H9 (cell line): ENCODE results near the gene CACNA2D3. TPM values are rescaled to one million over a fixed set of nuclear protein-coding genes. Genes with fewer than 3 reads are reported as not detected.

Experiments used
- DNase-seq: peaks from one replicate; pipeline ENCODE4 v3.0.0-alpha.2; 2017
- H2AFZ ChIP-seq: one replicate; pipeline ENCODE4 v1.6.1; 2013; ENCODE audit warnings: mild to moderate bottlenecking, low read length, control low read depth, moderate library complexity
- H2AK5ac ChIP-seq: 2 replicates; pipeline ENCODE4 v1.6.1; 2013; ENCODE audit warnings: low read length, control low read depth, mixed read lengths; ENCODE audit not compliant: insufficient read length
- H2BK120ac ChIP-seq: one replicate; pipeline ENCODE4 v1.6.1; 2013; ENCODE audit warnings: low read depth, mild to moderate bottlenecking, low read length, control low read depth, inconsistent platforms; ENCODE audit not compliant: poor library complexity, severe bottlenecking
- H2BK12ac ChIP-seq: 2 replicates; pipeline ENCODE4 v1.6.1; 2013; ENCODE audit warnings: low read length, control low read depth, mixed read lengths, low read depth; ENCODE audit not compliant: insufficient read length
- H2BK15ac ChIP-seq: 2 replicates; pipeline ENCODE4 v1.6.1; 2013; ENCODE audit warnings: low read depth, low read length, control low read depth
- H2BK20ac ChIP-seq: one replicate; pipeline ENCODE4 v1.6.1; 2013; ENCODE audit warnings: low read depth, mild to moderate bottlenecking, low read length, control low read depth, inconsistent platforms; ENCODE audit not compliant: poor library complexity, severe bottlenecking
- H2BK5ac ChIP-seq: 2 replicates; pipeline ENCODE4 v1.6.1; 2013; ENCODE audit warnings: low read length, control low read depth, mixed read lengths; ENCODE audit not compliant: insufficient read length
- H3K14ac ChIP-seq: 2 replicates; pipeline ENCODE4 v1.6.1; 2013; ENCODE audit warnings: low read length, control low read depth; ENCODE audit not compliant: insufficient read depth
- H3K18ac ChIP-seq: 2 replicates; pipeline ENCODE4 v1.6.1; 2013; ENCODE audit warnings: low read depth, mild to moderate bottlenecking, mixed read lengths, low read length, control low read depth; ENCODE audit not compliant: insufficient read length
- H3K23ac ChIP-seq: 2 replicates; pipeline ENCODE4 v1.6.1; 2013; ENCODE audit warnings: low read length, control low read depth, mixed read lengths, low read depth; ENCODE audit not compliant: insufficient read length
- H3K23me2 ChIP-seq: 2 replicates; pipeline ENCODE4 v1.6.1; 2013; ENCODE audit warnings: low read depth, mild to moderate bottlenecking, mixed read lengths, low read length, control low read depth; ENCODE audit not compliant: insufficient read length, poor library complexity, severe bottlenecking
- H3K27ac ChIP-seq: 2 replicates; pipeline ENCODE4 v1.5.1; 2013; ENCODE audit warnings: low read length, control low read depth, mixed read lengths, low read depth; ENCODE audit not compliant: insufficient read length
- H3K27me3 ChIP-seq: 2 replicates; pipeline ENCODE4 v1.6.1; 2013; ENCODE audit warnings: low read length, control low read depth, inconsistent platforms; ENCODE audit not compliant: insufficient read depth
- H3K4ac ChIP-seq: 2 replicates; pipeline ENCODE4 v1.6.1; 2013; ENCODE audit warnings: low read depth, mild to moderate bottlenecking, control low read depth, inconsistent platforms, low read length, moderate library complexity
- H3K4me1 ChIP-seq: 2 replicates; pipeline ENCODE4 v1.6.1; 2013; ENCODE audit warnings: low read length, control low read depth, inconsistent platforms; ENCODE audit not compliant: insufficient read depth
- H3K4me2 ChIP-seq: 2 replicates; pipeline ENCODE4 v1.6.1; 2013; ENCODE audit warnings: low read length, control low read depth, mixed read lengths; ENCODE audit not compliant: insufficient read length, insufficient read depth
- H3K56ac ChIP-seq: 2 replicates; pipeline ENCODE4 v1.6.1; 2013; ENCODE audit warnings: low read depth, mild to moderate bottlenecking, mixed read lengths, low read length, control low read depth; ENCODE audit not compliant: insufficient read length
- H3K79me1 ChIP-seq: 2 replicates; pipeline ENCODE4 v1.6.1; 2013; ENCODE audit warnings: low read depth, mild to moderate bottlenecking, moderate library complexity, low read length, control low read depth, inconsistent platforms; ENCODE audit not compliant: insufficient read depth, poor library complexity, severe bottlenecking
- H3K79me2 ChIP-seq: 2 replicates; pipeline ENCODE4 v1.6.1; 2013; ENCODE audit warnings: low read length, control low read depth, inconsistent platforms; ENCODE audit not compliant: insufficient read depth
- H3K9ac ChIP-seq: 2 replicates; pipeline ENCODE4 v1.6.1; 2013; ENCODE audit warnings: low read length, control low read depth, mixed read lengths; ENCODE audit not compliant: insufficient read length; ENCODE audit errors: extremely low read depth
- H3K9me3 ChIP-seq: one replicate; pipeline ENCODE4 v1.6.1; 2013; ENCODE audit warnings: low read depth, low read length, inconsistent platforms; ENCODE audit not compliant: control insufficient read depth
- H3T11ph ChIP-seq: one replicate; pipeline ENCODE4 v1.6.1; 2013; ENCODE audit warnings: mild to moderate bottlenecking, low read length, control low read depth, inconsistent platforms
- H4K20me1 ChIP-seq: one replicate; pipeline ENCODE4 v1.6.1; 2013; ENCODE audit not compliant: control insufficient read depth, insufficient read length, insufficient read depth
- H4K5ac ChIP-seq: 2 replicates; pipeline ENCODE4 v1.6.1; 2013; ENCODE audit warnings: low read depth, mild to moderate bottlenecking, mixed read lengths, low read length, control low read depth; ENCODE audit not compliant: insufficient read length
- H4K8ac ChIP-seq: replicated peaks from 2 replicates; pipeline ENCODE4 v1.6.1; 2013; ENCODE audit warnings: low read length, control low read depth, mixed read lengths, low read depth; ENCODE audit not compliant: insufficient read length
- H4K91ac ChIP-seq: 2 replicates; pipeline ENCODE4 v1.6.1; 2013; ENCODE audit warnings: low read depth, mild to moderate bottlenecking, moderate library complexity, mixed read lengths, low read length, control low read depth; ENCODE audit not compliant: insufficient read length
- H3K27ac Mint-ChIP-seq, 3 experiments: 2 replicates in 2 of 3; 3 replicates in 1 of 3; pipeline ENCODE4 v1.8.0; 2020 to 2021; ENCODE audit warnings: mixed read lengths in 3 of 3, mild to moderate bottlenecking in 1 of 3, moderate library complexity in 1 of 3
- H3K27me3 Mint-ChIP-seq: 2 replicates; pipeline ENCODE4 v1.8.0; 2021; ENCODE audit warnings: low read depth, mild to moderate bottlenecking, moderate library complexity, mixed read lengths
- H3K36me3 Mint-ChIP-seq, 3 experiments: 2 replicates in 2 of 3; 3 replicates in 1 of 3; pipeline ENCODE4 v1.8.0; 2020 to 2021; ENCODE audit warnings: low read depth in 3 of 3, mixed read lengths in 3 of 3; ENCODE audit not compliant: insufficient read depth in 1 of 3
- H3K4me1 Mint-ChIP-seq, 2 experiments: 2 replicates each; pipeline ENCODE4 v1.8.0; 2020; ENCODE audit warnings: mixed read lengths in 2 of 2
- H3K4me3 Mint-ChIP-seq, 2 experiments: 2 replicates in 1 of 2; 3 replicates in 1 of 2; pipeline ENCODE4 v1.8.0; 2020 to 2021; ENCODE audit warnings: mild to moderate bottlenecking in 2 of 2, mixed read lengths in 2 of 2, moderate library complexity in 1 of 2
- H3K9me3 Mint-ChIP-seq, 2 experiments: 2 replicates in 1 of 2; 3 replicates in 1 of 2; pipeline ENCODE4 v1.8.0; 2020; ENCODE audit warnings: mild to moderate bottlenecking in 2 of 2, mixed read lengths in 2 of 2, moderate library complexity in 1 of 2
- WGBS: extraction: QIAGEN DNeasy Blood & Tissue Kit; methylation state at CpG from one replicate; pipeline ENCODE4 v1.1.7; 2013; ENCODE audit warnings: missing lambda C conversion rate, low lambda C conversion rate, mixed read lengths; ENCODE audit not compliant: insufficient read length; ENCODE audit errors: extremely low coverage; 5-methylcytosine and 5-hydroxymethylcytosine counted together
- total RNA-seq: library from RNA; stranded (reverse); gene quantifications from 2 replicates; pipeline ENCODE4 v1.2.1, GENCODE V29; 2021
- TF ChIP-seq, protein P1 (sequence below): fragments of 200-600 bp; sonication (generic); conservative IDR thresholded peaks from 3 replicates; pipeline ENCODE4 v1.8.0; 2021; ENCODE audit warnings: antibody characterized with exemption, mild to moderate bottlenecking

The CACNA2D3 gene
- total RNA-seq, 1 experiment from 2014 or later: 3.2 TPM

DNA sequence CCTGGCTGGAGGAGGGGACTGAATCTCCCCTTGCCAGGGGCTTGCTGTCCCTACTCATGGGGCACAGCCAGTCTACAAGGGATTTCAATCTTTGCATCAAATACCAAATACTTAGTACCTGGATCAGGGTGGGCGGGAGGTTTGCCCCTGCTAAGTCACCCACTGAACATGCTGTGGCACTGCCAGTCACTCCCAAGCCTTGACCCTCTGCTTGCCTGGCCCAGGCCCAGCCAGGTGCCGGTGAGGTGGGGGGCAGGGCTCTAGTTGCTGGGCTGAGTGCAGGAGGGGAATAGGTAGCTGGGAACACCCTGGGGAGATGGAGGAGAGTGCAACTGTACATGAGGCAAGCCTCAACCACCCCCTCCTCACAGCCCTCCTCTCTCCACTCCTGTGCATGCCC is 941.8 kb downstream of the CACNA2D3 start:
- Mint-ChIP-seq H3K9me3 (no peaks in the 10 kb centered on the region), H3K36me3 (no peaks in the 10 kb centered on the region), H3K4me1 (peaks cover 28 to 37% of the 10 kb centered on the region in 2 experiments), H3K27ac (no peak overlapping the region; a peak in 1 of 7 replicates), H3K4me3 (no peak overlapping the region), H3K27me3 (peaks cover 6% of the 10 kb centered on the region)
- Histone ChIP-seq H3K27me3 (no peaks in the 10 kb centered on the region), H3K4me1 (peaks cover 3% of the 10 kb centered on the region; the same call in 1 of the 2 replicates), H2BK15ac (no peak overlapping the region), H2BK120ac (no peak overlapping the region), H2BK5ac (no peak overlapping the region), H3K27ac (no peak overlapping the region), H3K79me1 (no peaks in the 10 kb centered on the region), H3K9me3 (no peaks in the 10 kb centered on the region), H4K8ac (no peak overlapping the region), H2AK5ac (no peak overlapping the region), H3K79me2 (no peaks in the 10 kb centered on the region), H2AFZ (no peak overlapping the region), H3K9ac (no peak overlapping the region), H3K56ac (no peak overlapping the region), H3K23me2 (no peaks in the 10 kb centered on the region), H3K4me2 (no peak overlapping the region), H2BK20ac (no peak overlapping the region), H3K14ac (no peak overlapping the region), H3K4ac (no peak overlapping the region), H4K20me1 (no peaks in the 10 kb centered on the region), H4K91ac (no peak overlapping the region), H2BK12ac (no peak overlapping the region), H3T11ph (no peak overlapping the region), H4K5ac (no peak overlapping the region), H3K18ac (no peak overlapping the region), H3K23ac (no peak overlapping the region)
- TF ChIP-seq, protein P1, sequence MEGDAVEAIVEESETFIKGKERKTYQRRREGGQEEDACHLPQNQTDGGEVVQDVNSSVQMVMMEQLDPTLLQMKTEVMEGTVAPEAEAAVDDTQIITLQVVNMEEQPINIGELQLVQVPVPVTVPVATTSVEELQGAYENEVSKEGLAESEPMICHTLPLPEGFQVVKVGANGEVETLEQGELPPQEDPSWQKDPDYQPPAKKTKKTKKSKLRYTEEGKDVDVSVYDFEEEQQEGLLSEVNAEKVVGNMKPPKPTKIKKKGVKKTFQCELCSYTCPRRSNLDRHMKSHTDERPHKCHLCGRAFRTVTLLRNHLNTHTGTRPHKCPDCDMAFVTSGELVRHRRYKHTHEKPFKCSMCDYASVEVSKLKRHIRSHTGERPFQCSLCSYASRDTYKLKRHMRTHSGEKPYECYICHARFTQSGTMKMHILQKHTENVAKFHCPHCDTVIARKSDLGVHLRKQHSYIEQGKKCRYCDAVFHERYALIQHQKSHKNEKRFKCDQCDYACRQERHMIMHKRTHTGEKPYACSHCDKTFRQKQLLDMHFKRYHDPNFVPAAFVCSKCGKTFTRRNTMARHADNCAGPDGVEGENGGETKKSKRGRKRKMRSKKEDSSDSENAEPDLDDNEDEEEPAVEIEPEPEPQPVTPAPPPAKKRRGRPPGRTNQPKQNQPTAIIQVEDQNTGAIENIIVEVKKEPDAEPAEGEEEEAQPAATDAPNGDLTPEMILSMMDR: no peak
- WGBS: no CpG with 5 or more reads among the region's 2 CpGs
- DNase-seq: no peak
